COR-L47 (cell line): ENCODE data around the gene CLRN3.

ENCODE experiments used
- DNase-seq: peaks from one replicate; lab custom pipeline; 2025; lab: John Stamatoyannopoulos, UW

CLRN3 gene

DNA sequence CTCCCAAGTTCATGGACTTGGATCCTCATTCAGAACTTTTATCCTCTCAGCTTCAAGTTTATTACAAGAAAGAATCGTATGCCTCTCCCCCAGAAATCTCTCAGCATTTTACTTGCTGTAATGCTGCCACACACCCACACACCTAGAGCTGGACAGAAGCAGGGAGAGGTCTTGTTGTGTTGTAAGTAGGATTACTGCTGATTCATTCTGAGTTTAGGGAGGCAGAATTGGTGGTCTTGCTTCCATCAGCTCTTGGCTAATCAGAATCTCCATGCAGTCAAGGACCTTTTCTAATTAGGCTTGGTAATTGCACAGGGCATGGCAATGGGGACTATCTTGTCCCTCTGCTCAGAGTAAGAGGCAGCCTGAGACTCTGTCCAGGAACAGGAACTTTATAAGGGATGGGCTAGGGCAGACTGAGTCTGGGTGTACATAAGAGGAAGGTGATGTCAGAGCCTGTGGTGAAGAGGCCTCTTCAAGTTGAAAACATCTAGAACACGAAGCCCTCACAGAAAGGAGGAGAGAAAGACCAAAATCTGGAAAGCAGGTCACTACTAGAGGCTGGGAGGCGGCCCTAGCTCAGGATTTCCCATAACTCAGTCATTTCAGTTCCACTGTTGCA is 7.1 kb upstream of the CLRN3 start:
- no peak for DNase-seq

DNA sequence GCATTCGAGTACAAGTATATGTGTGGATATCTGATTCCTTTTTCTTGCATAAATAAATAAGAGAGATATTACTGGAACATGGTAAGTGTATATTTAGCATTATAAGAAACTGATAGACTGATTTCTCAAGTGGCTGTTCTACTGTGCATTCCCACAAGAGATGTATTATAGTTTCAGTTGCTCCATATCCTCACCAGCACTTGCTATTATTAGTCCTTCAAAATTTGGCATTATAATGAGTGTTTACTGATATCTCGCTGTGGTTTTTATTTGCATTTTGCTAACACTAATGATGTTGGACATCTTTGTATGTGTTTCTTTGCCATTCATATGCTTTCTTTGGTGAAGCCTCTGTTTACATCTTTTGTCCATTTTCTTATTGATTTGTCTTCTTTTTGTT is 4.4 kb upstream of the CLRN3 start:
- no peak for DNase-seq

DNA sequence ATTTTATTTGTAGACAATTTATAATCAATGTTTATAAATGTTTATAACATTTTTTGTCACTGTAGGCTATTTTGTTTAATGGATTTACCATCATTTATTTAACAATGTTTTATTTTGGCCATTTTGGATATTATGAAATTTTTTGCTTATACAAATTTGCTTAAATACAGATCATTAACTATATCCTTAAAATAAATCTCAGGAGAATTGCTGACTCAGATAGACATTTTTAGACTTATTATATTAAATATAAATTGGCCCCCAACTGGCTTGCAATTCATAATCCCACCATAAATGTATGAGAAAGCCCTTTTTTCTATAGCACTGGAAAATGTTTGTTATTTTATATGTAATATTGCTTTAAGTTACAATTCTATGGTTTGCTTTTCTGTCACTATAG is 3.8 kb upstream of the CLRN3 start:
- DNase-seq = no peak

DNA sequence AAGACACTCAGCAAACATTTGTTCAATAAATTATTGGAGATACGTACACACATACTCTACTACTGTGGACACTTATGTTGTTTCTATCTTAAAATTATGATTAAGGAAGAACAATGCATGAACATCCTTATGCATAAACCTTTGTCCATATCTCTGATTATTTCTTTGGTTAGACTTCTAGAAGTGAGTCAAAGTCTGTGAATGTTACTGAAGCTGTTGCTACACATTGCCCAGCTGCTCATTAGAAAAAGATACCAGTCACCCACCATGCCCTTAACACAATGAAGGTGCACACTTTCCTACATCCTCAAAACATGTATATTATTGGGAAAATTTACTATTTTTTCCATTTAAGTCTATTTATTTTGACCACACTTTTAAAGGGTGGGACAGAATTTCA is 1.4 kb upstream of the CLRN3 start:
- DNase-seq = no peak

DNA sequence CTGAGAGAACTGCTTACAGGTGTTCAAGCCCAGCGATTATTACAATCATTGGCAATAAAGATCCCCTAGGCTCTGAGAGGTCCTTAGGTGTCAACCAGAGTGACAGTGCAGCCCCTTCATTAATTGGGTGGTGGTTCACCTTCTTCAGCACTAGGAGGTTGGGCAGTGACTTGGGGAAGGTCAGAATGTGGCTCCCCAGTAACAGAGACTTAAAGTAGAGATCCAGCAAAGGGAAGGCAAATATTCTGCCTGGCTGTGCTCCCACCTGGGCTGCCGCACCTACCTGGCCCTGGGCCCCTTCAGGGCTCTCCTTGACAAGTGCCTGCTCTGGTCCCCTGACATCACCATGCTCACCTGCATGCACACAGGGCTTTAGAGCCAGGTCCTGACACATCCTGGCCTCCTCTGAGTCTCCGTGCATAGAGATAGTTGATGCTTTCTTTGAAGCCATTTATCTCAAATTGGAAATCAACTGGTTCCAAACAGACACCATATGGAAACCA is 1.9 kb downstream of the CLRN3 start:
- no peak for DNase-seq

DNA sequence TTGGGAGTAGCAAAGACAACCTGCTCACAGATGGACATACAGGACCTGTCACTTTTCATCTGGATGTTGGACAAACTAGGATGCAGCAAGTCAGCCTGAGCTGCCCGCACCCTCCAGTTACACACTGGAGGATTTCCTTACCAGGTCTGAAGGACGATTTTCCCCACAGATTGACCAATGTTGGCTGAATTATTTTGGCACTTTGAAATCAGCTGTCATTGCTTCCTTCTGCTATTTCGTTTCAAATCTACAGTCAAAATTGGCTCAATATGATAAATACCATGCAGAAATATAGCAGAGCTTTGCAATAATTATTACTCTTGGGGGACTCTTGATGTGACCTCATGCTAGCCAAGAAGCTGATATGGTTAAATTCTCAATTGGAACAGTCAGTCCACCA is 2.5 kb downstream of the CLRN3 start:
- DNase-seq = no peak

DNA sequence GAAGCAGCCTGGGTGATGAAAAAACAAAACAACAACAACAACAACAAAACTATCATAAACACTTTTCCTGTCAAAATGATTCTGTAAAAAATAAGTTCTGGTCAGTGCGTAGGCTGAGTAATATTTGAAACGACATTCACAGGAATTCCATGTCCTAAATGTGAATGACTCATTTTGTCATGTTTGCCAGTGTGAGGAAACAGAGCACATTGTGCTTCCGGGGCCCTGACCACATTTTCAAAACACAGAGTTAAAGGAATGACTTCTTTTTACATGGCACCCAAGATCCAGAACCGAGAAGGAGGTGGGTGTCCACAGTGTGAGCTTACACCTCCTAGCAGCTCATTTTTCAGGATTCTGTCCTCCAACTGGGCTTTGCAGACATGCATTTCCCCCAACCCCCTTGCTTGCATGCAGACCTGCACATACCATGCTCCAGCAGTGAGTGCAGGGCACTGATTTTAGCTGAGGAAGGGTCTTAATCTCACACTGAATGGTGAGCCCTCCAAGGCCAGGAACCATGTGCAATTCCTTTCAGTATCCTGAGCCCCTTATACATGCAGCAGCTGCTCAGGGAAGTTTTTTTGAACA is 3.0 kb downstream of the CLRN3 start:
- no peak for DNase-seq

DNA sequence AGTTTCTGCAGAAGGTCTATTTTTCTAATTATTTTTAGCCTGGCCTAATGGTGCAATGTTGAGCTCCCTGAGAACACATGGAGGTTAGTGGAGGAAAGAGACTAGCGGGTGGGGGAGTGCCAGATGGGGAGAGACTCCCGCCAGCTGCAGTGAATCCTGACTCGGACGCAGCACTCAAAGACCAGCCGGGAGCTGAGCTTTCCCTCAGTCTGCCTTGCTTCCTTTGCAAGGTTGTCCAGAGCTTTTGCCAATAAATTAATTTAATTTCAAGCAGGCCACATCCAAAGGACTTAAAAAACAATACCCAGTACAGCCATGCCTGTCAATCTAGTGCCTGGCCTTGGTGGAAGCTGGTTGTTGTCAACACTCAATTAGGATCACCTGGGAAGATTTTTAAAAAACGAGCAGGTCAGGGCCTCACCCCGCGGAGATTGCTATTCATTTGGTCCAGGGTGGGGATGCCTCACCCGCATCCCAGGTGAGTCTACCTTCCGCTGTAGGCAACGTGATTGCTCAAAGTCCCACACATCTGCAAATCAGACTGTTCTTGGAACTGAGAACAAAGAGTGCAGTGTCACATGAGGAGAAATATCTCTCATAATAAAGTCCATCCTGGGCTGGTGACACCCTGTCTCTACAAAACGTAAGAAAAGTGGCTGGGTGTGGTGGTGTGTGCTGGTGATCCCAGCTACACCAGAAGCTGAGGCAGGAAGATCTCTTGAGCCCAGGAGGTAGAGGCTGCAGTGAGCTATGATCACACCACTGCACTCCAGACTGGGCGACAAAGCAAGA is 4.0 kb downstream of the CLRN3 start:
- no peak for DNase-seq

DNA sequence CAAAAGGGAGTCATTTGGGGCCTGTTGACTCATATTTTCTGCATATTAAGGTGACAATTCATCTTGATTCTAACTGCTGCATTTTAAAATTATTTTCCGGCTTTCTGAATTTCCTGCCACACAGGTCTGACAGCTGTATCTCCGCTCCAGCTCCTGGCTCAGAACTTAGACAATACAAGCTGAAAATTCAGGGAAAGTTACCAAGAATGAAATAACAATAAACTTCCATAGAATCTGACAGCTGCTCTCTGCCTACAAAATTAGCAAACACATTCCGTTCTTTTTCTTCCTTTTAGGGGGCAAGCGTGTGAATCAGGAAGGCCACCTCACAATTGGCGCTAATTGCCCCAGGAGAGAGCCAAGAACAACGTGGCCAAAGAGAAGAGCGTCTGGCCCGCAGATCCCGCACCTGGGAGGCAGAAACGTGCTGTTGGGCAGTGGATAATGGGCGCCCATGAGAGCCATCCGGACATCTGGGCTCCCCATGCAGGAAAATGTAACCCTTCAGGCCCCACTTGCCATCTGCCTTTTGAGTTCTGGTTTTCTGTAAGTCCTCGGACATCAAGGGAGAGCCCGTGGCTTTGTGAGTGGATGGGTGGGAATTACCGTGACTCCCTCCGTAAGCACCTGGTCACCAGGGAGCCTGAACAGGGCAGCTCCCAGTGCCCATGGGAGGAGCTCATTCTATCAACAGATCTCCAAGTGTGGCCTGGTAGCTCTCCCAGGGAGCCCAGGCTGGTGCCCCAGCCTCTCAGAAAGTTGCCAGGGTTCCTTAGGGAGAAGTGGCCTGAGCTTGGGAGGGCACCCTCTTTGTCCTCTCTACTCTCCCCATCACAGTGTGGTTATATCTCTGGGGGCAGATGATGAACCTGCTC is 5.0 kb downstream of the CLRN3 start:
- no peak for DNase-seq

DNA sequence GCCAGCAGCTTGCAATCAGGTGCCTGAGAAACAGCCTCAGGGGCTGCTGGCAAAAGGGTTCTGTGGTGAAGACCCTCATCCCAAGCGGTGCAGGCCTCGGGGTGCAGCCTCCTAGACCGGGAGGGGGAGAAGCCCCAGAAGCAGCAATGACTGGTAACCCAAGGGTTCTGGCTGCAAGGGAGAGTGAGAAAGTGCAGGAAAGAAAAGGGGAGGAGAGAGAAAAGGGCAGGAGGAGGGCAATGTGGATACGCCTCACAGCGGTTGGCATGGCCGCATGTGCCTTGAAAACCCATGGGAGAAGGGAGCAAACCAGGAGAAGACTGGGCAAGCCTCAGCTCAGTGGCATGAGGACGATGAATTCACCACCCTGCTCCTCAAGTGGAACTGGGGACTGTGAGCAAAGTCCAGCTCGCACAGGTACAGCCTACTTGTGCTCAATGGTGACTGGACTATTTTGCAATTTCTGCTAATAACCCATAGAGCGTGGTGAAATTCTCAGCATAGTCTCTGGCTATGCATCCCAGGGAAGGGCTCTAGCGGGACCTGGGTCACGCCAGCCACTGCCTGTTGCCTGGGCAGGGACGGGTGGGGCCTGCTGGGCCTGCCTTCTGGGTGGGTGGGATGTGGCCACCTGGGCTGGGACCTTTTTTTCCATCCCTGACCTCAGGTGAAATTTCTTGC is 6.2 kb downstream of the CLRN3 start:
- no peak for DNase-seq

DNA sequence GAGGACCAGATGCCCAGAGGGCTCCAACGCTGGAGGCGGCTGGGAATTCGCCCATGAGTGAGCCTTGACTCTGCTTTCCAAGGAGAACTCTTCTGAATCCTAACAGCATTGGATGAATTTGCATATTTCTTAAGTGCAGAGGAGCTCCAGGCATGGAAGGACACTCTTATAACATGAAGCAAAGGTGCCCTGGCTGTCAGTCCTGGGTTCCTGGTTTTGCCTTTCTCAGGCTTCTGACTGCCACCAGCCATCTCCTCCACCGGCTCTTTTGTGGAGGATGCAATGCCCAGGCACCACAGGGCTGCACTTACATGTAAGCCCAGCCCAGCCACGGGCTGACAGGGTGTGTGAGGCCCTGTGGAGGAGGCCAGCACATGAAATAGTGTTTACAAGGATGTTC is 8.2 kb downstream of the CLRN3 start:
- DNase-seq = no peak

DNA sequence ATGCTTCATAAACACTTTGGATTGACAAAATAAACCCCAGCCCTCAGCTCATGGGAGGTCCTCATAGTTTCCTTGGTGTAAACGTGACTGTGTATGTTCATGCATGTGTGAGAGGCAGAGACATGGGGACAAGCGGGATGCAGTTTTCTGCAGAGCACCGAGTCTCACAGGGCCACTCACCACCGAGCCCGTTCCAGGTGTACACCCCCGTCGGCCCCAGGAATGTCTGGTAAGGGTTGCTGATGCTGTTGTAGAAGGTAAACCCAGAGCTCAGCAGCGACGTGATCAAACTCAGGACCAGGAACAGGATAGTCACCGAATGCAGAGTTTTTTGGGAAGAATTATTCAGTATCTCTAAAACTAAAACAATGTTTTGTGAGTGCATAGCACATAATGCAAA is 9.2 kb downstream of the CLRN3 start:
- no peak for DNase-seq

DNA sequence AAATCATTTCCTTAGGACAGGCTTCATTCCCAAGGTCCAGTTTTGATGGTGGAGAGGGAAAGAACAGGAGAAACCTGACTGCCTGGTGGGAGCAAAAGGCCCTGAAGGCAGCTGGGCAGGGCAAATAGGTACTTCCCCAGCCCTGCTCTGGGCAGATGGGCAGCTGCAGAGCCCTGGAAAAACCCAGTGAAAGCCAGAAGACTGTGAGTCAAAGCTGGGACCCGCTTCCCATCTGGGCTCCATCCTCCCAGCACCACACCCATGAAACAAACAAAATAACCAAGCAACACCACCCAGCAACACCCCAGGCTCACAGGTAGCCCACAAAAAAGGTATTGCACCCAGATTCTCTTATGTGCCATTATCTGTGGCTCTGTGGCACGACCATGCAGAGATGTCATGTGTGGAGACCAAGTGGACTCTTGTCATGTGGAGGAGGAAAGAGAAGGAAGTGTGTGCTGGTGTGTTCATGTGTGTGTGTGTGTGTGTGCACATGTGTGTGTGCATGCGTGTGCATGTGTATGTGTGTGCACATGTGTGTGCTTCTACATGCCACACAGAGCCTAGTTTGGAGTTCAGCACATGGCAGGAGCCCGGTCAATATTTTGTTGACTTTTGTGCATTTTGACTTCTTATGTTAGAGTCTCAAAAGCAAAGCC is 9.8 kb downstream of the CLRN3 start:
- DNase-seq = no peak

DNA sequence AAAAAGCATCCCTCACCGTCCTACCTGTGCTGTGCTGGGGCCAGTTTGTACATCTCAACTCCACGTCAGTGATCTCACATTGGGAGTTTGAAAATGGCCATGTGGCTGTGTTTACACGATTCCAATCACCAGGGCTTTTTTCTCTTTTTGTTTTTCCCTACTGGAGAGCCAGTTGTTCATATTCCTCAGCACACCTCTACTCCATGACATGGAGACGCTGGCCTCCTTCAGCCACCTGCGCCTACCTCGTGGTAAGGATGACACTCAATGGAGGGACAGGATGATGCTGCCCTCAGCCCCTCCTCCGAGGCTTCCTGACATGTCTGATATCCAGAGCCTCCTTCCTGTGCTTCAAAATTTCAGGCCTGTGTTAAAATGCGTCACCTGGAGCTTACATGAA is 10.3 kb downstream of the CLRN3 start:
- DNase-seq = no peak

DNA sequence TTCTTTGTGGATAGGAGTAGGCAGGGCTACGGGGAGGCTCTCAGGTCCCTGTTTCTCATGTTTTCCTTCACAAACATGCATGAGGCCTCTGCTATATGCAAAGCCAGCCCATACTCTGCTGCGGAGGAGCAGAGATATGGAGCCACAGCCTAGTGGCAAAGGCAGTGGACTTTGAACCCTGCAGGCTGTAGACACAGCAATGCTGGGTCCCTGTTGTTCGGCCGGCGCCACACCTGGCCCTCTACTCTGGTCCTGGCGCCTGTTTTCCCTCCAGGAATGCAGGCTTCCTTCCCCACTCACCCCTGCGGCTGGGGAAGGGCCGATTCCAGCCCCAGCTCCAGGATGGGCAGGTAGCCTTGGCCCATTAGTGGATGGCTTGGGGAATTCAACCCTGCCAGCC is 11.5 kb downstream of the CLRN3 start:
- DNase-seq = no peak

DNA sequence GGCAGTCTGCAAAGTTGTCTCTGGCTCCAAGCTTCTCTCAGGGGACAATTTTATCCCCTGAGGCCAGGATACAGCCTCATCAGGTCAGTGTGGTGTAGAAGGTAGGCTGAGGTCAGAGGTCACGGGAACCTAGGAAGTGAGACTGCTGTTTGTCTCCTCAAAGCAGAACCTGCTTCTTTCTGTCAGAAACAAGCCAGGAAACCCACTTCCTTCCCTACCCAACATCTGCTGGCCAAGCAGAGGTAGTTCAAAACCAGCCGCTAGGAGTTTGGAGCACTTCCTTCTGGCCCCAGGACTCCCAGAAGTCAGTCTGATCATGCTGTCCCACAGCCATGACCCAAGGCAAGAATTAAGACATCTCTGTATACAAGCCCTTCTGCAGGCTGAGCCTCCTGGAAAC is 12.2 kb downstream of the CLRN3 start:
- no peak for DNase-seq

DNA sequence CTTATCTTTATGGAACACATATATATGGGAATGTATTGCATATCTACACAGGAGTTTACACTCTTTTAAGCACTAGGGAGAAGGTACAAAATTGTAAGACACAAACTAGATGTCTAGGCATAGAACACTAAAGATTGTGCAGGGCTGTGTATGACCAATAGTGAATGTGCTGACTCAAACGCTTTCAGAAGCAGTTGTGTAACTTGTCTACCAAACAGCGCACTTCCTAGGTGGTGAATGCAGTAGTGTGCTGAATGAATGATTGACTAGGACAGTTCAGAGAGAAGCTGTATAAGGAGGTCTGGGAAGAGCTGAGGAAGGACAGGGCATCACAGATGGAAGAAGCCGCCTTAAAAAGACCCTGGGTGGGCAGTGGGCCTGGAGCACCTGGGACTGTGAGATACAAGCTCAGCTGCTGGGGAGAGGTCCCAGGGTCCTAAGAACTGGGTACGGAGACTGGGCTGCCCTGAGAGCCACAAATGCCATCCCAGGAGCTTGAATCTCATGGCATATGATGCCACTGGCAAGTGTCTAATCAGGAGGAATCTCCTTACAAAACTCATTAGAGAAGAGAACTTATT is 14.2 kb downstream of the CLRN3 start:
- DNase-seq = no peak

DNA sequence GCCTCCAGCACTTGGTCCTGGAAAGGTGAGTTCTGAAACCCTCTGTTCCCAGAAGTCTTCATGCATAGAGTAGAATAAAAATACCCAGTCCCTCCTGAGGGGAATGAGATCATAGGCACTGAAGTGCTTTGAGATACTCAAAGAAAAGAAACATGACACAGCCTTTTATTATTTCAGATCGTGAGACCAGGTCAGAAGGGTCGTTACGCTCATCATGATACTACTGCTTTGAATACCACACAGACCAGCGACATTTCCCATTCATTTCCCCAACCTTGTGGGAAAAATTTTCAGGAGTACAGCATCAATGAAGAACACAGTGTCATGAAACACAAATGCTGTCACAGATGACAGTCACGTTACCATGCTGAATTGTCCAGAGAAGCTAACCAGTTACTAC is 15.0 kb downstream of the CLRN3 start:
- DNase-seq = no peak

DNA sequence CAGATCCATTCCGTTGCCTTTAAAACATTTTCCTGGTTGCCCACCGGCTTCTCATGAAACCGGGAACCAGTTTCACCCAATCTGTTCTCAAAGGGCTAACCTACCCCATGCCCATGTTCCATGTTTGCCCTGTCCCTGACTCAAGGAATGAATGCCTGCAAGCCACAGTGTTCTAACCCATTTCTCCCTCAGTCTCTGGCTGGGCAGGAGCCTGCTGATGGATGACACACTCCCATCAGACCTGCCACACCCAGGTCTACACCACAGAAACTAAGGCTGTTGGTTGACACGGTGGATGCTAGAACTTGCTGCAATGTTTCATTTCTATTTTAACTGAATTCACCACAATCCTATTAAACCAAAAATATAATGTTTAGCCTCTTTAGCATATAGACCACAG is 15.6 kb downstream of the CLRN3 start:
- no peak for DNase-seq

DNA sequence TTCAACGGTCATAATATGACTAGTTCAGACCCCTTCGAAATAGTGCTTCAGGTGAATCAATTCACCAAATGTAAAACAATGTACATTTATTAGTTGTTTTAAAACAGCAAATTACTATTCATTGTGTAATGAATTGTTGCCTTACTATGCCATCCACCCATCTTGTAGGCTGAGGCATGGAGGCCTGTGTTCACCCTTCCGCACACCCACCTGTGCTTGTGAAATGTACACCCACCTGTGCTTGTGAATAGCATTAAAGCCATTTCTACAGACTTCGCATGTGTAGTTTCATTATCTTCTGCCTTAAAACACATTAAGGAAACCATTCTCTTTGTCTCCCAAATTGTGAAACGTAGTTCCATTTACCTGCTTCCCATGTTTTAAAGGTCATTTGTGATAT is 16.8 kb downstream of the CLRN3 start:
- DNase-seq = no peak

DNA sequence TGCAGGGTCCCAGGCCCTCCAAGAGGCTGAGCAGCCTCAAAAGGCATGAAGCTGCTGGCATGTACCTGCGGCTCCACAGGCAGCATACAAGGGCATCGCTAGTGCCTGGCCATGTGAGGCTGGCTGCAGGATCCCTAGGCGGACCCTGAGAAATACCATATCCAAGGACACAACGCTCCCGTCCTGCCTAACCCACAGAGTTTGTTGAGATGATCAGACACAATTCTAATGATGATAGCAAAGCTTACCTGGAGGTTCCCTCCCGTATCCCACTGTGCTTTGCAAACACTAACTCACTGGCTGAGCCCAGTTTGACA is 17.3 kb downstream of the CLRN3 start:
- DNase-seq = no peak
